ENCODE data around the gene ADAD1.

DNA sequence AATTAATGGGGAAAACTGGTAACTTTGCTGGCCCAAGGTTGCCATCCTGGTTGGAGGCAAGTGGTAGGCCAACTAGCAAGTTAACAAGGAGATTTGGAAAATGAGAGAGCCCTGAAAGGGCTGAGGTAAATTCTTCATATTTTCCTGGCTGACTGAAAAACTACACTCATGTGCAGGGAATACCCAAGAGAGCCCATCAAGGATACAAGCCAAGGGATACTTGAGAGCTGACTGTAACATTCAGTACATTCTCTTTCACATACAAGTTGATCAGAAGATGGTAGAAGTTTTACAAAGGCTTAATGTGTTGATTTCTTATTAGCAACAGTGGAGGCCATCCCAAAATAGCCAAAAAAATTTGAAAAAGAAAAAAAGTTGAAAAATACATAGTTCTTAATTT, 44.4 kb downstream of the ADAD1 start:
- TF ChIP-seq, protein P1, sequence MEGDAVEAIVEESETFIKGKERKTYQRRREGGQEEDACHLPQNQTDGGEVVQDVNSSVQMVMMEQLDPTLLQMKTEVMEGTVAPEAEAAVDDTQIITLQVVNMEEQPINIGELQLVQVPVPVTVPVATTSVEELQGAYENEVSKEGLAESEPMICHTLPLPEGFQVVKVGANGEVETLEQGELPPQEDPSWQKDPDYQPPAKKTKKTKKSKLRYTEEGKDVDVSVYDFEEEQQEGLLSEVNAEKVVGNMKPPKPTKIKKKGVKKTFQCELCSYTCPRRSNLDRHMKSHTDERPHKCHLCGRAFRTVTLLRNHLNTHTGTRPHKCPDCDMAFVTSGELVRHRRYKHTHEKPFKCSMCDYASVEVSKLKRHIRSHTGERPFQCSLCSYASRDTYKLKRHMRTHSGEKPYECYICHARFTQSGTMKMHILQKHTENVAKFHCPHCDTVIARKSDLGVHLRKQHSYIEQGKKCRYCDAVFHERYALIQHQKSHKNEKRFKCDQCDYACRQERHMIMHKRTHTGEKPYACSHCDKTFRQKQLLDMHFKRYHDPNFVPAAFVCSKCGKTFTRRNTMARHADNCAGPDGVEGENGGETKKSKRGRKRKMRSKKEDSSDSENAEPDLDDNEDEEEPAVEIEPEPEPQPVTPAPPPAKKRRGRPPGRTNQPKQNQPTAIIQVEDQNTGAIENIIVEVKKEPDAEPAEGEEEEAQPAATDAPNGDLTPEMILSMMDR (IDR thresholded peaks at IDR 0.05), result no peak
- TF ChIP-seq POLR2A (IDR thresholded peaks at IDR 0.05) (no peak), POLR2AphosphoS5 (IDR thresholded peaks at IDR 0.05) (no peak)
